ENCODE measurements around the gene DOK1. TPM values are rescaled to one million over a fixed set of nuclear protein-coding genes. Genes with fewer than 3 reads are reported as not detected.

The DOK1 gene
- total RNA-seq, 1 experiment from 2014 or later = 13.6 TPM

- Histone ChIP-seq H3K4me3 (no peak overlapping the region), H3K36me3 (no peaks in the 10 kb centered on the region), H3K27ac (no peak overlapping the region), H3K27me3 (replicated peaks) (peaks cover 83% of the 10 kb centered on the region), H3K4me1 (replicated peaks) (peaks cover 17% of the 10 kb centered on the region), H3K9me3 (replicated peaks) (peaks cover 20% of the 10 kb centered on the region)
- DNase-seq (ENCODE audit: low read depth in 1 of 2, low spot score in 2 of 2) = no peak
These were observed 39.1 kb upstream of the DOK1 start for GRCh38 chr2:74515271-74515980.

- H3K27me3 ChIP-seq (replicated peaks) = peaks cover 88% of the 10 kb centered on the region
- DNase-seq (ENCODE audit: low read depth in 1 of 2, low spot score in 2 of 2) = no peak
- H3K4me3 ChIP-seq = no peak overlapping the region
These were observed 38.4 kb upstream of the DOK1 start for GRCh38 chr2:74515981-74516633.

DNA sequence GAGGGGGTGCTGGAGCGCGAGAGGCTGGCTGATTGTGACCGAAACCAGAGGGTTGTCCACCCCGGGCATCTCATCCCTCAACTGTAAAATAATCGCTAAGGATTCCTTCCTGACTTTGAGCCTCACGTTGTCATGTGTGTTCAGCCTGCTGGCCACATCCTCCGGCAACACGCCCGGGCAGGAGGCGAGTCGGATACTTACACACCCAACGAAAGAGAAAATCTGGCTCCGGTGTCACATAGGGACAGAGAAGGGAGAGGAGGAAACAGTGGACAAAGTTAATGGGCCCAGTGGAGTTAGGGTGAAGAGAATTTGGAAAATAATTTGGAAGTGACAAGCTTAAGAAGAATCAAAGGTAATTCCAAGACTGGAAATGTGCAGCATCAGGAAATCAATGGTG lies 37.9 kb upstream of the DOK1 start:
- Histone ChIP-seq H3K4me1 (replicated peaks) (peaks cover 12% of the 10 kb centered on the region), H3K36me3 (no peaks in the 10 kb centered on the region), H3K4me3 (no peak overlapping the region), H3K9me3 (replicated peaks) (peaks cover 20% of the 10 kb centered on the region), H3K27ac (no peak overlapping the region), H3K27me3 (replicated peaks) (peaks cover 85% of the 10 kb centered on the region)
- no peak for DNase-seq (ENCODE audit: low read depth in 1 of 2, low spot score in 2 of 2)

More at GRCh38 chr2:74515981-74516633, 38.4 kb upstream of the DOK1 start:
- Histone ChIP-seq H3K36me3 (no peaks in the 10 kb centered on the region), H3K27ac (no peak overlapping the region), H3K9me3 (replicated peaks) (peaks cover 20% of the 10 kb centered on the region), H3K4me1 (replicated peaks) (peaks cover 15% of the 10 kb centered on the region)

DNA sequence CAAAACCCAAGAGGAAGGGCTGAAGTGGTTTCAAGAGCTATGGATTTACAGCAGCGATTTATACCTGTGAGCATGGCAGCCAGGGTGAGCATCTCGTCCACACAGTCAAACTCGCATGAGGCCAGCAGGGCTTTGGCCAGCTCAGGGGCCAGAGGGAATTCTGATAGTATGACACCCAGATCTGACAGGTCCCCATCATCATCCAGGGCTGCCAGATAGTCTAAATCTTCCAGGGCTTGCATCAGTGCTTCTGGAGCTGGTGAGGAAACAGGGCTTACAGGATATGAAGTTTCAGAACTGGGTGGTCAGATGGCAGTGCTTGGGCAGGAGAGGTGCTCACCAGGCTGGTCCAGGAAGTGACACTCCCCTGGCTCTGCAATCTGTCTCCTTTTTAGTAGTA lies 32.0 kb upstream of the DOK1 start:
- DNase-seq (ENCODE audit: low read depth in 1 of 2, low spot score in 2 of 2) = peak in 1 of 2 experiments; percentile 37
- H3K36me3 ChIP-seq = peaks cover 21% of the 10 kb centered on the region
- no peak overlapping the region for H3K4me3 ChIP-seq
- no peak overlapping the region for H3K27ac ChIP-seq
- no peaks in the 10 kb centered on the region for H3K9me3 ChIP-seq (replicated peaks)
- H3K4me1 ChIP-seq (replicated peaks) = no peaks in the 10 kb centered on the region
- peaks cover 34% of the 10 kb centered on the region for H3K27me3 ChIP-seq (replicated peaks)

GRCh38 chr2:74524005-74524404 lies 30.5 kb upstream of the DOK1 start:
- no peak overlapping the region for H3K4me3 ChIP-seq

DNA sequence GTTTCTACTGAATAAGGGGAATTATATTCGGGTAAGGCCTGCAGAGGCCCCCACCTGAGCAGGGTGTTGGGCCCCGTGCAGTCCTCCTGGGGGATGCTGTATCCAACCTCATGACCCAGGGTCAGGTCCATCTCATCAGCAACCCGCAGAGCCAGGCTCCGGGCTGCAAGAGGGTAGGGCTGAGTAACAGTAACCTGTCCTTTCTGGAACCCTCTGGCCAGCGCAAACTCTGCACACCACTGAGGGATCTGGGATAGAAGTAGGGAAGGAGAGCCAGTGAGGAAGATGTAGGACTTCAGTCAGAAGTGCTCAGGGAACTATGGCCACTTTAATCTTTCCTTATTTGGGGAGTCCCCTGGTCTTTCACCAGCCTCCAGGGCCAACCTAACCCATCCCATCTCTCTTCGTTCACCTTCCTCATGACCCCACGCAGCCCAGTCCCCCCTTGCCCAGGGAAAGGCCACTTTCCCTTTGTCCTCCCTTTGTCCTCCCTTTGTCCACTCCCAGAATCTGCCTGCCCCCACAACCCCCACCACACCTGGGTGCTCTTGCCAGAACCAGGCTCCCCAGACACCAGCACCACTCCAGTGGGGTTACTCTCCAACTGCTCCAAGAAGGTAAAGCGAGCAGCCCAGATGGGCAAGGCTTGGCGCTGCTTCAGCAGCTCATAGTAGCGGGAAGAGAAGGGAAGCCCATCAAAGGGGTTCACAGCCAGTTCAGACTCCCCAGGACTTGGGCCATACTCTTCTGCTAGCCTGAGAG lies 29.4 kb upstream of the DOK1 start:
- Histone ChIP-seq H3K4me1 (replicated peaks) (peaks cover 6% of the 10 kb centered on the region), H3K4me3 (no peak overlapping the region), H3K36me3 (peaks cover 37% of the 10 kb centered on the region), H3K27me3 (replicated peaks) (peaks cover 10% of the 10 kb centered on the region; the same call in 1 of the 2 replicates), H3K27ac (no peak overlapping the region), H3K9me3 (replicated peaks) (no peaks in the 10 kb centered on the region)
- no peak for DNase-seq (ENCODE audit: low read depth in 1 of 2, low spot score in 2 of 2)

More at GRCh38 chr2:74524005-74524404, 30.5 kb upstream of the DOK1 start:
- H3K4me1 ChIP-seq (replicated peaks) = peaks cover 6% of the 10 kb centered on the region
- DNase-seq (ENCODE audit: low read depth in 1 of 2, low spot score in 2 of 2) = no peak
- H3K27me3 ChIP-seq (replicated peaks) = peaks cover 21% of the 10 kb centered on the region
- no peak overlapping the region for H3K27ac ChIP-seq
- H3K36me3 ChIP-seq = peaks cover 33% of the 10 kb centered on the region
- no peaks in the 10 kb centered on the region for H3K9me3 ChIP-seq (replicated peaks)

DNA sequence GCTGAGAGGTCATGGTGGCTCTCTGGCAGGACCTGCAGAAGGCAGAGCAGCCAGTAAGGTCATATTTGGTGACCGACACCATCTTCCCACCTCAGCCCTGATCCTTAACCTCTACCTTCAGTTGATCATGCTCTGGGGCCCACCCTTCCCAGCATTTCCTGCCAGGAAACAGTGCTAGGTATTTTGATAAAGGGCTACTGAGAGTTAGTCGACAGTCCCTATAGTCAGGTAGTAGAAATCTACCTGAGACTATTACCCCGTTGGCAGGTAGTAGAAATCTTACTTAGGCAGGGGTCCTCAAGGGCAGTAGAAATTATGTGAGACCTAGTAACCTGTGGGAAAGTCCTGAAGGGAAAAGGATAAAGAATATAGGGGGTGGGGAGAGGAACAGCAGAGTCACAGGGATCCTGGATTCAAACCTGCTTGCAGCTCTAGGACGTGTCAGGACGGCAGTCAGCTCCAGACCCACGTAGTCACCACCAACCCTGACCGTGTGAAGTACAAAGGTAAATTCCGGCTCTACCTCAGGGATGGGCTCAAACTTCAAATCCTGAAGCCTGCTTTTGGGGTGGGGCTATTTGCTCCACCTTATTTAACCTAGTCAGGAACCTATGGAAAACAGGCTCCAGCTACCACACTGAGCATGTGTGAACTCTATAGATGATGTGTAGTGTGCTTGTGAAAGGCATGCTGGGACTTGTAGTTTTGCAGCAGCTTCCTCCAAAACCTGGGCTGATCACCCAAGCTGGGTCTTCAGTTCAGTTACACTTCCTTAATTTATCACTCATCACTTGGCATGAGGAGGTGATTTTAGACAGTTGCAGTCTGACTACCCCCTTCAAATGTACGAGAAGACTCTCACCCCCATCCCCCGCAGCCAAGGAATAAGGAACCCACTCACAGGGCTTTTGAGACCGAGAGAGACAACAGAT lies 28.5 kb upstream of the DOK1 start, which contains the start of gene DQX1:
DQX1 (minus strand) TSS at position 515 of the 932 bp plus-strand sequence; CDS start at position 13, 502 bp downstream.
- H3K27ac ChIP-seq = no peak within 1 kb of the TSS
- DNase-seq (ENCODE audit: low read depth in 1 of 2, low spot score in 2 of 2) = no peak
- 0 out of 2 replicates have a peak, but pooled peaks cover 4% of the 10 kb centered on the region for H3K27me3 ChIP-seq (replicated peaks)
- H3K4me3 ChIP-seq = no peak within 1 kb of the TSS
- peaks cover 12% of the 10 kb centered on the region for H3K4me1 ChIP-seq (replicated peaks)
- no peaks in the 10 kb centered on the region for H3K9me3 ChIP-seq (replicated peaks)
- peaks cover 39% of the 10 kb centered on the region for H3K36me3 ChIP-seq

- Histone ChIP-seq H3K9me3 (replicated peaks) (no peaks in the 10 kb centered on the region), H3K4me1 (replicated peaks) (peaks cover 13% of the 10 kb centered on the region), H3K36me3 (peaks cover 46% of the 10 kb centered on the region), H3K27ac (no peak overlapping the region), H3K27me3 (replicated peaks) (0 out of 2 replicates have a peak, but pooled peaks cover 2% of the 10 kb centered on the region), H3K4me3 (no peak overlapping the region)
- no peak for DNase-seq (ENCODE audit: low read depth in 1 of 2, low spot score in 2 of 2)
These were observed 27.8 kb upstream of the DOK1 start for GRCh38 chr2:74526649-74527230.

DNA sequence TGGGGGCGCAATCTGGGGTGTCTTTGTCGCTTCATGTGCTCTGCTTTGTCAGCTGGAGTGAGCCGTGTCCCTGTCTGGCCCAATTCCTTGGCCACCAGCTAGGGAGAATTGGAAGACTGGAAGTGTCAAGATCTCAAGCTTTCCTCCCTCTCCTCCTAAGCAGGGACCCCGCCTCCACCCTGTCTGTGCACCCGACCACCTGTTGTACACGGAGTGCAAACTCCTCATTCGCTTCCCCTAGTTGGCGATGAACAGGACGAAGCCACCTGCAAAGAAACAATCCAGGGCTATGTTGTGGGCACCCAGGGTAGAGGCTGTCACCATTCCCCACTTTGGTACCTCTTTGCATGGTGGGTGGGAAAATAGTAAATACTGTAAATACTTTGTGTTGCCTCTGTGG lies 26.8 kb upstream of the DOK1 start:
- H3K4me3 ChIP-seq = no peak overlapping the region
- H3K27me3 ChIP-seq (replicated peaks) = no peaks in the 10 kb centered on the region
- peaks cover 54% of the 10 kb centered on the region for H3K36me3 ChIP-seq
- H3K4me1 ChIP-seq (replicated peaks) = peaks cover 13% of the 10 kb centered on the region
- no peak overlapping the region for H3K27ac ChIP-seq
- DNase-seq (ENCODE audit: low read depth in 1 of 2, low spot score in 2 of 2) = no peak
- no peaks in the 10 kb centered on the region for H3K9me3 ChIP-seq (replicated peaks)

DNA sequence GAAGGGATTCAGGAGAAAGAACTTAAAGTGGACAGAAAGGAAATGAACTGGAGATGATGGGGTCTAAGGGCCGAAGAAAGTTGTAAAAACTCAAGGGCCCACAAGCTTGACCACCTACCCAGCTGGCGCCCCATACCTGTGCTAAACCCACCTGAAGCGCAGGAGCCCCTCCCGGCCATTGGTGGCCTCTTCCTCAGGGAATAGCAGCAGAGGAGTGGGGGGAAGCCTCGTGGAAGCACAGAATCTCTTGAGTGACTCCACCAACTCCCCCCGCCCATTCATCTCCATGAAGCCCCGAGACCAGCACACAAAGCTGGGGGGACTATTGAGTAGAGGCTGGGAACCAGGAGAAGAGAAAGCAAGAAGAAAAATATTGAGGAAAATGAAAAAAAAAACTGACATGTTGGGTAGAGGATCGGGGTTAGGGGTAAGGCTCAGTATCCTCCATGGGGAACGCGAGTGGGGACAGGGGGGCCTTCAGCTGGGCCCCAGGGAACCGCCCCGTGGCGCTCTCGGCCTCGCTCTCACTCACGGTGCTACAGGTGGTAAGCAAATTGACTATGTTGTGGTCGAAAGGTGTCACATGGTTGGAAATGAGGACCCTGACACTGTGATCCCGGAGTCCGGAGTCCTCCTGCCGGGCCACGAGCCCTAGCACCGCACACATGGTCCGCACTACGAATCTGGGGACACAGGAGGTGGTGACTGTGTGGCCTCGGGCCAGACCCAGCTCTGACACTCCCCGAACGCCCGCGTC lies 25.7 kb upstream of the DOK1 start:
- Histone ChIP-seq H3K36me3 (peaks cover 60% of the 10 kb centered on the region), H3K27ac (peak overlapping the region; percentile 76), H3K4me3 (peak overlapping the region; percentile 84), H3K4me1 (replicated peaks) (peaks cover 13% of the 10 kb centered on the region), H3K9me3 (replicated peaks) (no peaks in the 10 kb centered on the region), H3K27me3 (replicated peaks) (no peaks in the 10 kb centered on the region)
- DNase-seq (ENCODE audit: low read depth in 1 of 2, low spot score in 2 of 2) = no peak

- peak; percentile 97 to 99 for DNase-seq (ENCODE audit: low read depth in 1 of 2, low spot score in 2 of 2)
- Histone ChIP-seq H3K27ac (peak within 1 kb of the TSS; percentile 76), H3K4me3 (peak within 1 kb of the TSS; percentile 84), H3K27me3 (replicated peaks) (no peaks in the 10 kb centered on the region), H3K9me3 (replicated peaks) (no peaks in the 10 kb centered on the region), H3K4me1 (replicated peaks) (peaks cover 13% of the 10 kb centered on the region), H3K36me3 (peaks cover 60% of the 10 kb centered on the region)
These were observed 24.9 kb upstream of the DOK1 start, which contains the start of the genes AUP1 and HTRA2 for GRCh38 chr2:74529357-74530238. AUP1 (minus strand) TSS chr2:74529706; CDS start chr2:74529629, 77 bp downstream. HTRA2 (plus strand) TSS chr2:74529933; CDS start chr2:74530007, 74 bp downstream.
